HCT116 (cell line): ENCODE results near the gene SCG5.

Source experiments
- CTCF ChIP-seq, 3 experiments: fragments of 200-600 bp in 1 of 3; sonication (generic) in 1 of 3; IDR thresholded peaks in 2 of 3; conservative IDR thresholded peaks in 1 of 3; 2 replicates each; pipeline ENCODE4 v1.5.1; 2012 to 2017; ENCODE audit warnings: low read depth in 2 of 3, low read length in 2 of 3, antibody characterized with exemption in 1 of 3, borderline replicate concordance in 1 of 3, control low read depth in 1 of 3, mild to moderate bottlenecking in 1 of 3, mixed read lengths in 1 of 3, mixed run types in 1 of 3, moderate library complexity in 1 of 3; ENCODE audit not compliant: insufficient read depth in 1 of 3
- EZH2 ChIP-seq: fragments of 200-600 bp; sonication (generic); IDR thresholded peaks from 2 replicates; pipeline ENCODE4 v1.6.1; 2017; ENCODE audit warnings: antibody characterized with exemption, mixed run types
- POLR2AphosphoS5 ChIP-seq: IDR thresholded peaks from 2 replicates; pipeline ENCODE4 v1.6.1; 2011; ENCODE audit warnings: mild to moderate bottlenecking, low read depth, low read length, moderate library complexity
- RAD21 ChIP-seq: IDR thresholded peaks from 2 replicates; pipeline ENCODE4 v1.6.1; 2012; ENCODE audit warnings: low read depth, mild to moderate bottlenecking
- ZNF274 ChIP-seq: fragments of 200-500 bp; sonication (Bioruptor generic); IDR thresholded peaks from 2 replicates; pipeline ENCODE4 v1.6.1; 2014; ENCODE audit warnings: mild to moderate bottlenecking, low read depth, low read length, inconsistent platforms
- TF ChIP-seq, protein P1 (sequence below): IDR thresholded peaks from 2 replicates; pipeline ENCODE4 v1.6.1; 2012

GRCh38 chr15:32743411-32744140, 102.1 kb downstream of the SCG5 start:
- TF ChIP-seq EZH2: no peak
- no peak for TF ChIP-seq POLR2AphosphoS5
- no peak for TF ChIP-seq CTCF (IDR thresholded peaks at IDR 0.05 in 2 of 3, conservative IDR thresholded peaks at IDR 0.05 in 1 of 3; ENCODE audit: borderline replicate concordance in 1 of 3, insufficient read depth in 1 of 3, low read depth in 2 of 3, low read length in 2 of 3)
- no peak for TF ChIP-seq RAD21
- TF ChIP-seq, protein P1, sequence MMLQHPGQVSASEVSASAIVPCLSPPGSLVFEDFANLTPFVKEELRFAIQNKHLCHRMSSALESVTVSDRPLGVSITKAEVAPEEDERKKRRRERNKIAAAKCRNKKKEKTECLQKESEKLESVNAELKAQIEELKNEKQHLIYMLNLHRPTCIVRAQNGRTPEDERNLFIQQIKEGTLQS: no peak
- TF ChIP-seq ZNF274: no peak
